Endodermal cell (in vitro differentiated cells): ENCODE data around the gene ARL8B. TPM values are rescaled to one million over a fixed set of nuclear protein-coding genes. Genes with fewer than 3 reads are reported as not detected.

Source experiments
- DNase-seq: peaks from one replicate; pipeline ENCODE4 v3.0.0-alpha.2; 2017
- H3K27ac ChIP-seq: 2 replicates; pipeline ENCODE4 v1.5.1; 2013; ENCODE audit warnings: mild to moderate bottlenecking, low read depth, low read length, moderate library complexity
- H3K27me3 ChIP-seq: 2 replicates; pipeline ENCODE4 v1.6.1; 2013; ENCODE audit warnings: mild to moderate bottlenecking, low read length, moderate library complexity; ENCODE audit not compliant: insufficient read depth, control insufficient read depth, poor library complexity, severe bottlenecking
- H3K36me3 ChIP-seq: 2 replicates; pipeline ENCODE4 v1.7.0; 2013; ENCODE audit warnings: mild to moderate bottlenecking, low read length, moderate library complexity; ENCODE audit not compliant: control insufficient read depth, insufficient read depth
- H3K4me1 ChIP-seq: one replicate; pipeline ENCODE4 v1.7.0; 2013; ENCODE audit warnings: low read length; ENCODE audit not compliant: control insufficient read depth, insufficient read depth
- H3K4me3 ChIP-seq: 2 replicates; pipeline ENCODE4 v1.5.1; 2013; ENCODE audit warnings: mild to moderate bottlenecking, low read length, moderate library complexity
- H3K9ac ChIP-seq: 2 replicates; pipeline ENCODE4 v1.6.1; 2013; ENCODE audit warnings: mild to moderate bottlenecking, low read length, moderate library complexity; ENCODE audit not compliant: poor library complexity, severe bottlenecking; ENCODE audit errors: extremely low read depth
- H3K9me3 ChIP-seq: 2 replicates; pipeline ENCODE4 v1.6.1; 2013; ENCODE audit warnings: mild to moderate bottlenecking, low read length, moderate library complexity; ENCODE audit not compliant: control insufficient read depth
- H3K27ac Mint-ChIP-seq: 2 replicates; pipeline ENCODE4 v1.8.0; 2020; ENCODE audit warnings: mixed read lengths
- H3K27me3 Mint-ChIP-seq: 2 replicates; pipeline ENCODE4 v1.8.0; 2021; ENCODE audit warnings: mild to moderate bottlenecking, mixed read lengths; ENCODE audit not compliant: insufficient read depth
- H3K36me3 Mint-ChIP-seq: 2 replicates; pipeline ENCODE4 v1.8.0; 2020; ENCODE audit warnings: low read depth, mixed read lengths
- H3K4me1 Mint-ChIP-seq: 2 replicates; pipeline ENCODE4 v1.8.0; 2020; ENCODE audit warnings: mixed read lengths
- H3K4me3 Mint-ChIP-seq: 2 replicates; pipeline ENCODE4 v1.8.0; 2020; ENCODE audit warnings: mild to moderate bottlenecking, moderate library complexity, mixed read lengths
- H3K9me3 Mint-ChIP-seq: 2 replicates; pipeline ENCODE4 v1.8.0; 2020; ENCODE audit warnings: mild to moderate bottlenecking, mixed read lengths
- CTCF ChIP-seq: fragments of 200-600 bp; sonication (generic); conservative IDR thresholded peaks from 2 replicates; pipeline ENCODE4 v1.5.0; 2021; ENCODE audit warnings: antibody characterized with exemption, mild to moderate bottlenecking
- WGBS, 2 experiments: methylation state at CpG; one replicate each; pipeline versions ENCODE4 v1.1.5 to v1.1.7; 2013; ENCODE audit warnings: missing lambda C conversion rate in 2 of 2, mixed read lengths in 1 of 2; ENCODE audit not compliant: insufficient coverage in 1 of 2, insufficient read length in 1 of 2; 5-methylcytosine and 5-hydroxymethylcytosine counted together
- total RNA-seq, 2 donors: library from RNA; stranded (reverse); fragmentation: NEBNext Ultra II Directional in 1 of 2; extraction: Animal tissue kit (Norgen Biotek cat#: 25700) in 1 of 2; gene quantifications; 2 replicates in 1 of 2; 3 replicates in 1 of 2; pipeline ENCODE4 v1.2.1, GENCODE V29; 2021

Gene ARL8B
- total RNA-seq, 2 donors from 2014 or later: 31.2 to 37.3 TPM

GRCh38 chr3:5140839-5141238 lies 18.7 kb downstream of the ARL8B start:
- no peak overlapping the region for H3K4me3 ChIP-seq
- H3K36me3 ChIP-seq: peaks cover 43% of the 10 kb centered on the region
- Mint-ChIP-seq H3K36me3 (peaks cover 64% of the 10 kb centered on the region), H3K4me3 (no peak overlapping the region), H3K9me3 (peaks cover 45% of the 10 kb centered on the region), H3K27ac (peak overlapping the region; percentile 27), H3K27me3 (no peaks in the 10 kb centered on the region), H3K4me1 (peaks cover 3% of the 10 kb centered on the region)
- H3K9me3 ChIP-seq: peaks cover 45% of the 10 kb centered on the region
- peak; percentile 7 for DNase-seq
- H3K4me1 ChIP-seq: no peaks in the 10 kb centered on the region
- whole genome bisulfite sequencing, 2 experiments: 91 to 98% methylated on average over 5 to 6 of the region's 6 CpGs
- no peak overlapping the region for H3K27ac ChIP-seq
- no peak overlapping the region for H3K9ac ChIP-seq
- H3K27me3 ChIP-seq: no peaks in the 10 kb centered on the region
- TF ChIP-seq CTCF: no peak

- H3K9me3 Mint-ChIP-seq: peaks cover 54% of the 10 kb centered on the region
- no peaks in the 10 kb centered on the region for H3K27me3 Mint-ChIP-seq
- no peak for TF ChIP-seq CTCF
- Histone ChIP-seq H3K27me3 (no peaks in the 10 kb centered on the region), H3K36me3 (peaks cover 52% of the 10 kb centered on the region), H3K9me3 (peaks cover 55% of the 10 kb centered on the region), H3K9ac (no peak overlapping the region), H3K4me1 (no peaks in the 10 kb centered on the region), H3K27ac (no peak overlapping the region), H3K4me3 (no peak overlapping the region)
- DNase-seq: peak; percentile 3
- H3K4me3 Mint-ChIP-seq: no peak overlapping the region
- peaks cover 72% of the 10 kb centered on the region for H3K36me3 Mint-ChIP-seq
- H3K4me1 Mint-ChIP-seq: peaks cover 3% of the 10 kb centered on the region
- WGBS, 2 experiments: 95 to 100% methylated on average over 1 to 4 of the region's 4 CpGs
- no peak overlapping the region for H3K27ac Mint-ChIP-seq
Observed at GRCh38 chr3:5141760-5142159, 19.7 kb downstream of the ARL8B start.

GRCh38 chr3:5143464-5143863 lies 21.4 kb downstream of the ARL8B start:
- 95 to 98% methylated on average over 4 of the region's 4 CpGs for WGBS, 2 experiments
- peaks cover 84% of the 10 kb centered on the region for H3K36me3 Mint-ChIP-seq
- Histone ChIP-seq H3K4me1 (no peaks in the 10 kb centered on the region), H3K27ac (no peak overlapping the region), H3K36me3 (peaks cover 54% of the 10 kb centered on the region), H3K9ac (no peak overlapping the region), H3K27me3 (no peaks in the 10 kb centered on the region), H3K4me3 (no peak overlapping the region), H3K9me3 (peaks cover 62% of the 10 kb centered on the region)
- no peaks in the 10 kb centered on the region for H3K27me3 Mint-ChIP-seq
- H3K4me3 Mint-ChIP-seq: no peak overlapping the region
- TF ChIP-seq CTCF: no peak
- H3K9me3 Mint-ChIP-seq: peaks cover 64% of the 10 kb centered on the region
- no peaks in the 10 kb centered on the region for H3K4me1 Mint-ChIP-seq
- no peak overlapping the region for H3K27ac Mint-ChIP-seq
- no peak for DNase-seq
